Stimulated activated CD8-positive, alpha-beta memory T cell treated with anti-CD3 and anti-CD28 coated beads, Interleukin-2, amount 100 ng/mL, for 1 hour (primary cell): Measurements from ENCODE around the gene RTP5.
A peak's percentile ranks its signal among the peaks of the same experiment; 100 is the strongest.

Source experiments
- DNase-seq, 2 donors: peaks; one replicate each; pipeline ENCODE4 v3.0.0-alpha.2; 2020; ENCODE audit warnings: low read depth in 2 of 2

RTP5 gene

GRCh38 chr2:241857572-241858121, 11.9 kb upstream of the RTP5 start:
- DNase-seq: no peak

GRCh38 chr2:241858206-241859016, 11.1 kb upstream of the RTP5 start, which contains the start of gene PDCD1:
Gene PDCD1, minus strand, starts transcription at chr2:241858894. Its CDS starts 56 bp downstream, at chr2:241858838.
- DNase-seq: no peak

GRCh38 chr2:241859017-241859435, 10.5 kb upstream of the RTP5 start:
- DNase-seq: no peak

GRCh38 chr2:241859436-241860183, 9.9 kb upstream of the RTP5 start:
- peak in 1 of 2 donors; percentile 51 for DNase-seq

DNA sequence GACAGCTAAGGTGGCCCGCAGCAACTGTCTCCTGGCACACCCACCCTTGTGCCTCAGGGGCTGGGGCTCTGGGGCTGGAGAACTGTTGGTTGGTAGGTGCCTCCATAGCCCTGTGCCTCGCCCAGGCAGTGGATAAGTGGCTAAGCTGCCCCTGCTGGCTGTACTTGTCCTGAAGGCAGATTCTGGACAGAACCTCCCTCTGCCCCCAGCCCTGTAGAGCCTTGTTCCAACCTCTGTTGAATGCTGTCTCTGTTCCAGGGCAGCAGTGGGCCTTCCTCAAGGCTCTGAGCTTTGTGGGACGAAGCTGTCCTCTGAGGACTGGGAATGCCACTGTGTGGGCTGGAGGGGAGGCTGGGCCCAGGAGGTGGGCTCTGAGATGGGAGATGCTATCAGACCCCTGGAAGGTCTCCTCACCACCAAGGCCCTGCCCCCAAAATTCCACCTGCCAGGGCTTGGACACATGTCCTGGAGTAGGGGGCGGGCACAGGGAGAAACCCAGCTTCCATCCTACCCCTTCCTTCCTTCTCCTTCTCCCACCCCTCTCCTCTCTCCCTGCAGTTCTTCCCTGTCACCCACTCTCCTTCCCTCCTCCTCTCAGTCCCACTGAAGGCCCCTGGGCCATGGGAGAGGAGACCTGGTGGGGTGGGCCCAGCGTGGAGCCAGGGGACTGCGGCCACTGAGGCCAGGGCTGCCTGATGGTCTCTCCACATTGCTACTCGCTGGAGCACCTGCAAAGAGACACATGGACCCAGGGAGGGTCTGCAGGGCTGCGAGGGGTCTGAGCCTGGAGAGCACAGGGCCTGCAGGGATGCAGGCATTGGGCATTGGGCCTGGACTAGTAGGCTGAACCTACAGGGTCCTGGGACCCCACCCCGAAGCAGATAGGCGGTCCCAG, 9.1 kb upstream of the RTP5 start:
- no peak for DNase-seq

GRCh38 chr2:241861264-241861663, 8.3 kb upstream of the RTP5 start:
- no peak for DNase-seq

- no peak for DNase-seq
Observed at GRCh38 chr2:241862093-241862492, 7.4 kb upstream of the RTP5 start.

- no peak for DNase-seq
Observed at GRCh38 chr2:241862775-241863535, 6.6 kb upstream of the RTP5 start.

DNA sequence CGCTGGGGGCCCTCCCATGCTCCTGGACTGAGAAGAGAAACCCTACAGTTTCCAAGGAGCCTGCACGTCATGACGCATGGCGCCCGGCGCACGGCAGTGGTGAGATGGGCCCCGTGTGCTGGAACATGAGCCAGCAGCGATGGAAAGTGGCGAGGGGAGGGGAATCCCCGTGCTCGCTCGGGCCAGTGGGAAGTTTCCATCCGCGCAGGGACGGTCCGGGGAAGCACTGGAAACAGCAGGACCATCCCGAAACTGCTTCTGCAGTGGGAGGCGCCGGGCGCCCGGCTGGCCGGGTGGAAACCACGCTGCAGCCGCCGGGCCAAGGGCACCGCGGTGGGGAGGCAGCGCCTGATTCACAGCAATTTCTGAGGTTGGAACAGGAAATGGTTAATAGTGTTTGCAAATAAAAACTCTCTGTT, 6.0 kb upstream of the RTP5 start:
- no peak for DNase-seq

DNA sequence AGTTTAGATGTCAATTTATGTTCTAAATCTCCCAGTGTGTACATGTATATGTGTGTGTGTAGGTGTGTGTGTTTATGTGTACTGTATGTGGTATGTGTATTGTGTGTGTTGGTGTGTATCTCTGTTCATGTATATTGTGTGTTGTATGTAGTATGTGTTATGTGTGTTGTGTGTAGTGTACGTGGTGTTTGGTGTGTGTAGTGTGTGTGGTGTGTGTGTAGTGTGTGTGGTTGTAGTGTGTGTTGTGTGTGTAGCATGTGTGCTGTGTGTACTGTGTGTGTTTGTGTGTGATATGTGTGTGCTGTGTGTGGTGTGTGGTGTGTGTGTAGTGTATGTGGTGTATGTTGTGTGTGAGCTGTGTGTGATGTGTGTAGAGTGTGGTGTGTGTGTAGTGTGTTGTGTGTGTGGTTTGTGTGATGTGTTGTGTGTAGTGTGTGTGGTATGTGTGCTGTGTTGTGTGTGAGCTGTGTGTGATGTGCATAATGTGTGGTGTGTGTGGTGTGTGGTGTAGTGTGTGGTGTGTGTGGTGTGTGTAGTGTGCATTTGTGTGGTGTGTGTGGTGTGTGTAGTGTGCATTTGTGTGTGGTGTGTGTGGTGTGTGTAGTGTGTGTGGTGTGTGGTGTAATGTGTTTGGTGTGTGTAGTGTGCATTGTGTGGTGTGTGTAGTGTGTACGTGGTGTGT, 5.2 kb upstream of the RTP5 start:
- no peak for DNase-seq

GRCh38 chr2:241864850-241865213, 4.7 kb upstream of the RTP5 start:
- DNase-seq: no peak

GRCh38 chr2:241865416-241865956, 4.0 kb upstream of the RTP5 start:
- DNase-seq: no peak

- no peak for DNase-seq
Observed at GRCh38 chr2:241865957-241866789, 3.4 kb upstream of the RTP5 start.

GRCh38 chr2:241866790-241867645, 2.5 kb upstream of the RTP5 start:
- DNase-seq: no peak

GRCh38 chr2:241867776-241868420, 1.6 kb upstream of the RTP5 start:
- no peak for DNase-seq

DNA sequence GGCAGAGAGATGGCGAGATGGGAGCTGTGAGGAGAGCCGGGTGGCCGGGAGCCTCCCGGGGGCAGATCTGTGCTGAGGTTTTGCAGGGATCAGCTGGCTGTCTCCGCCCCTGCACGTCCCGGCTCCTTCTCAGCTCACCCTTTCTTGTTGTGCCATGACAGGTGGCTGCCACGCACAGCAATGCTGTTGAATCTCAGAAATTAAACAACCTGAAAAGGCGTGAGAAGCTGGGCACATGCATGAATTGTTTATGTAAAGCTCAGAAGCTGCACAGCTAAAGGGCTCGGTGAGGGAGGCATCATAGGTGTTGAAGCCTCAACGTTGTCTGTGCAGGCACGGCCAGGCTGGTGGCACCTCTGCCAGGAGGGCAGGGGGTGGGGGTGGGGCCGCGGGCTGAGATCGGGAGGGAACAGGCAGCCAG, 858 bp upstream of the RTP5 start:
- no peak for DNase-seq

DNA sequence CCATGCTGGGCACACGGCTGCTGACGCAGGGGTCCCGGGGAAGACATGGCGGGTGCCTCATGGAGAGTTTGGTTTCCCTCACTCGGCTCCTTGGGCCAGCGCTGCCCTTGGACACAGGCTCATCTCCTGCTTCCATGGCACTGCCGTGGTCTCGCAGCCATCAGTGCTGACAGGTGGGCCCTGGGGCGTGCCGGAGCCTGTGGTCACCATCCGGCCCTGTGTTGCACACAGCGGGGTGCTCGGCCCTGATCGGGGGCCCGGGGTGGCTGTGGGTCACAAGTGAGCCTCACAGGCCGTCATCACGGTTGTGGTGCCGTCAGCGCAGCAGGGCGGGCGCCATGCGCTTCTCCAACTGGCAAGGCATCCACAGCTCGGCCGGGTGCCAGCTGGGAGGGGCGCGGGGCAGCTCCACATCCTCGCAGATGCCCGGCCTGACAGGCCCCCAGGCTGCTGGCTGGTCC, 582 bp downstream of the RTP5 start:
- no peak for DNase-seq
